ENCODE measurements around the gene STAT2. TPM values are rescaled to one million over a fixed set of nuclear protein-coding genes. Genes with fewer than 3 reads are reported as not detected.

The STAT2 gene
- total RNA-seq, 1 donor from 2014 or later, result 132 TPM

GRCh38 chr12:56297400-56297799 lies 62.5 kb downstream of the STAT2 start:
- Mint-ChIP-seq H3K27me3 (no peaks in the 10 kb centered on the region), H3K36me3 (peaks cover 8% of the 10 kb centered on the region), H3K27ac (peak overlapping the region; percentile 23), H3K4me3 (peak overlapping the region; percentile 67), H3K9me3 (no peaks in the 10 kb centered on the region), H3K4me1 (ENCODE audit: unreplicated experiment) (peaks cover 38% of the 10 kb centered on the region)
- TF ChIP-seq CTCF (conservative IDR thresholded peaks at IDR 0.05), result no peak
- no peak for DNase-seq (ENCODE audit: extremely low spot score, unreplicated experiment)

- Mint-ChIP-seq H3K4me1 (ENCODE audit: unreplicated experiment) (peaks cover 34% of the 10 kb centered on the region), H3K4me3 (no peak overlapping the region), H3K27me3 (no peaks in the 10 kb centered on the region), H3K36me3 (peaks cover 7% of the 10 kb centered on the region), H3K27ac (peak overlapping the region; percentile 59), H3K9me3 (no peaks in the 10 kb centered on the region)
- DNase-seq (ENCODE audit: extremely low spot score, unreplicated experiment), result no peak
- no peak for TF ChIP-seq CTCF (conservative IDR thresholded peaks at IDR 0.05)
These were observed 63.6 kb downstream of the STAT2 start for GRCh38 chr12:56296295-56296694.

- Mint-ChIP-seq H3K4me3 (no peak overlapping the region), H3K27me3 (no peaks in the 10 kb centered on the region), H3K4me1 (ENCODE audit: unreplicated experiment) (peaks cover 27% of the 10 kb centered on the region), H3K9me3 (no peaks in the 10 kb centered on the region), H3K27ac (no peak overlapping the region), H3K36me3 (peaks cover 9% of the 10 kb centered on the region)
- DNase-seq (ENCODE audit: extremely low spot score, unreplicated experiment), result no peak
- TF ChIP-seq CTCF (conservative IDR thresholded peaks at IDR 0.05), result no peak
These were observed 66.1 kb downstream of the STAT2 start for GRCh38 chr12:56293795-56294194.

Other genes starting within 250 kb of the STAT2 start
- 4,566 and 4,714 TPM in 2 replicates for gene RPL41, start 243.5 kb downstream of the STAT2 start, total RNA-seq (ENCODE audit: low replicate concordance)
- 11.6 and 12.1 TPM in 2 replicates for gene ZC3H10, start 241.8 kb downstream of the STAT2 start, total RNA-seq (ENCODE audit: low replicate concordance)
- gene ESYT1, start 231.8 kb downstream of the STAT2 start, total RNA-seq (ENCODE audit: low replicate concordance), result 81.4 and 96.3 TPM in 2 replicates
- 66.2 and 161 TPM in 2 replicates for gene MYL6B, start 207.5 kb downstream of the STAT2 start, total RNA-seq (ENCODE audit: low replicate concordance)
- 1,223 and 1,943 TPM in 2 replicates for gene MYL6, start 201.7 kb downstream of the STAT2 start, total RNA-seq (ENCODE audit: low replicate concordance)
- gene SMARCC2, start 170.6 kb downstream of the STAT2 start, total RNA-seq (ENCODE audit: low replicate concordance), result 92.8 and 147 TPM in 2 replicates
- gene RNF41, start 138.2 kb downstream of the STAT2 start, total RNA-seq (ENCODE audit: low replicate concordance), result 33.7 and 37.7 TPM in 2 replicates
- gene NABP2, start 135.8 kb downstream of the STAT2 start, total RNA-seq (ENCODE audit: low replicate concordance), result 37.5 and 40.0 TPM in 2 replicates
- 23.0 and 37.7 TPM in 2 replicates for gene SLC39A5, start 130.1 kb downstream of the STAT2 start, total RNA-seq (ENCODE audit: low replicate concordance)
- 52.9 and 56.1 TPM in 2 replicates for gene ANKRD52, start 101.7 kb downstream of the STAT2 start, total RNA-seq (ENCODE audit: low replicate concordance)
- gene COQ10A, start 93.2 kb downstream of the STAT2 start, total RNA-seq (ENCODE audit: low replicate concordance), result 21.3 and 26.4 TPM in 2 replicates
- 278 and 290 TPM in 2 replicates for gene CS, start 59.8 kb downstream of the STAT2 start, total RNA-seq (ENCODE audit: low replicate concordance)
- gene CNPY2, start 44.1 kb downstream of the STAT2 start, total RNA-seq (ENCODE audit: low replicate concordance), result 194 and 217 TPM in 2 replicates
- 58.3 and 77.5 TPM in 2 replicates for gene PAN2, start 26.1 kb downstream of the STAT2 start, total RNA-seq (ENCODE audit: low replicate concordance)
- gene IL23A, start 21.2 kb downstream of the STAT2 start, total RNA-seq (ENCODE audit: low replicate concordance), result 0.48 and 1.3 TPM in 2 replicates
- gene APOF, start 2.8 kb upstream of the STAT2 start, total RNA-seq (ENCODE audit: low replicate concordance), result not detected in 2 replicates
- 23.0 and 57.4 TPM in 2 replicates for gene TIMELESS, start 89.3 kb upstream of the STAT2 start, total RNA-seq (ENCODE audit: low replicate concordance)
- not detected in 2 replicates for gene MIP, start 94.5 kb upstream of the STAT2 start, total RNA-seq (ENCODE audit: low replicate concordance)
- gene SPRYD4, start 108.5 kb upstream of the STAT2 start, total RNA-seq (ENCODE audit: low replicate concordance), result 3.7 and 4.8 TPM in 2 replicates
- gene GLS2, start 128.1 kb upstream of the STAT2 start, total RNA-seq (ENCODE audit: low replicate concordance), result 6.7 and 7.0 TPM in 2 replicates
- 42.7 and 45.9 TPM in 2 replicates for gene RBMS2, start 161.7 kb upstream of the STAT2 start, total RNA-seq (ENCODE audit: low replicate concordance)

All from type B pancreatic cell (in vitro differentiated cells).